ENCODE results near the gene SIGLEC7. TPM values are rescaled to one million over a fixed set of nuclear protein-coding genes. Genes with fewer than 3 reads are reported as not detected.

The SIGLEC7 gene
- total RNA-seq, 1 experiment from 2014 or later = not detected

GRCh38 chr19:51103926-51104341 is 38.2 kb upstream of the SIGLEC7 start:
- no peak for DNase-seq
- peaks cover 19% of the 10 kb centered on the region for H3K4me1 Mint-ChIP-seq (ENCODE audit: low read depth, unreplicated experiment)
- no peak overlapping the region for H3K27ac Mint-ChIP-seq (ENCODE audit: unreplicated experiment)
- no peaks in the 10 kb centered on the region for H3K9me3 Mint-ChIP-seq (ENCODE audit: low read depth, unreplicated experiment)
- intact Hi-C loops (cut with micrococcal nuclease; ENCODE audit: unreplicated experiment) = no loop called here
- H3K36me3 Mint-ChIP-seq (ENCODE audit: insufficient read depth, unreplicated experiment) = peaks cover 47% of the 10 kb centered on the region
- no peaks in the 10 kb centered on the region for H3K27me3 Mint-ChIP-seq (ENCODE audit: unreplicated experiment)
- BruUV-seq (replicated peaks) = no TSS peak
- CTCF ChIA-PET = no interaction called here
- TF ChIP-seq, protein P1, sequence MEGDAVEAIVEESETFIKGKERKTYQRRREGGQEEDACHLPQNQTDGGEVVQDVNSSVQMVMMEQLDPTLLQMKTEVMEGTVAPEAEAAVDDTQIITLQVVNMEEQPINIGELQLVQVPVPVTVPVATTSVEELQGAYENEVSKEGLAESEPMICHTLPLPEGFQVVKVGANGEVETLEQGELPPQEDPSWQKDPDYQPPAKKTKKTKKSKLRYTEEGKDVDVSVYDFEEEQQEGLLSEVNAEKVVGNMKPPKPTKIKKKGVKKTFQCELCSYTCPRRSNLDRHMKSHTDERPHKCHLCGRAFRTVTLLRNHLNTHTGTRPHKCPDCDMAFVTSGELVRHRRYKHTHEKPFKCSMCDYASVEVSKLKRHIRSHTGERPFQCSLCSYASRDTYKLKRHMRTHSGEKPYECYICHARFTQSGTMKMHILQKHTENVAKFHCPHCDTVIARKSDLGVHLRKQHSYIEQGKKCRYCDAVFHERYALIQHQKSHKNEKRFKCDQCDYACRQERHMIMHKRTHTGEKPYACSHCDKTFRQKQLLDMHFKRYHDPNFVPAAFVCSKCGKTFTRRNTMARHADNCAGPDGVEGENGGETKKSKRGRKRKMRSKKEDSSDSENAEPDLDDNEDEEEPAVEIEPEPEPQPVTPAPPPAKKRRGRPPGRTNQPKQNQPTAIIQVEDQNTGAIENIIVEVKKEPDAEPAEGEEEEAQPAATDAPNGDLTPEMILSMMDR (IDR thresholded peaks at IDR 0.05; ENCODE audit: unreplicated experiment) = no peak
- H3K4me3 Mint-ChIP-seq (ENCODE audit: low read depth, unreplicated experiment) = no peak overlapping the region

DNA sequence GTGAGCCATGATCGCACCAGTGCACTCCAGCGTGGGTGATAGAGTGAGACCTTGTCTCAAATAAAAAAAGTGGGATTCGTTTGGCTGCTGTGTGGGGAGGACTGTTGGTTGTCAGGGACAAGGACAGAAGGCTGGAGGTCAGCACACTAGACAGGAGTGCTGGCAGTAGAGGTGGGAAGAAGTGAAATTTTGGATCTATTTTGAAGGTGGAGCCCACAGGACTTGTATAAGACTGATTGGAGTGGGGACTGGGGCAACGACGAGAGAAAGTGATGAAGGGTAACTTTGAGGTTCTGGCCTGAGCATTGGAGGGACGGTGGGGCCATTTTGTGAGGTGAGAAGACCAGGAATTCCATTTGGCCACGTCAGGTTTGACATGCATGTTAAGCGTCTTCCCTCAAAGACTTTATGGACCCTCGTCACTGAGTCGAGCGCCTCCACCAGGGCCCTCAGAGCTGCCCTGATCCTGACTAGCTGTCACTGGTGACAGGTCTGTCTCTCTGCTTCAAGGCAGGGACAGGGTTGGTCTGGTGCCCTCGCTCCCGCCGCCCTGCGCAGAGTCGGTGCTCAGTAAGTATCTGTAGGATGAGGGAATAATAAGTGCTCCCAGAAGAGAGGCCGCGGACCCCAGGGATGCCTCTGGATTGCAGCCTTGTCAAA is 34.6 kb upstream of the SIGLEC7 start:
- Mint-ChIP-seq H3K9me3 (ENCODE audit: low read depth, unreplicated experiment) (no peaks in the 10 kb centered on the region), H3K27me3 (ENCODE audit: unreplicated experiment) (no peaks in the 10 kb centered on the region), H3K4me3 (ENCODE audit: low read depth, unreplicated experiment) (peak overlapping the region; percentile 88), H3K27ac (ENCODE audit: unreplicated experiment) (peak overlapping the region; percentile 87), H3K36me3 (ENCODE audit: insufficient read depth, unreplicated experiment) (peaks cover 35% of the 10 kb centered on the region), H3K4me1 (ENCODE audit: low read depth, unreplicated experiment) (peaks cover 16% of the 10 kb centered on the region)
- no peak for DNase-seq
- TSS peak; percentile 67 for BruUV-seq (replicated peaks)
- TF ChIP-seq, protein P1 (IDR thresholded peaks at IDR 0.05; ENCODE audit: unreplicated experiment) = no peak
- intact Hi-C loops (cut with micrococcal nuclease; ENCODE audit: unreplicated experiment) = no loop called here
- CTCF ChIA-PET = no interaction called here

DNA sequence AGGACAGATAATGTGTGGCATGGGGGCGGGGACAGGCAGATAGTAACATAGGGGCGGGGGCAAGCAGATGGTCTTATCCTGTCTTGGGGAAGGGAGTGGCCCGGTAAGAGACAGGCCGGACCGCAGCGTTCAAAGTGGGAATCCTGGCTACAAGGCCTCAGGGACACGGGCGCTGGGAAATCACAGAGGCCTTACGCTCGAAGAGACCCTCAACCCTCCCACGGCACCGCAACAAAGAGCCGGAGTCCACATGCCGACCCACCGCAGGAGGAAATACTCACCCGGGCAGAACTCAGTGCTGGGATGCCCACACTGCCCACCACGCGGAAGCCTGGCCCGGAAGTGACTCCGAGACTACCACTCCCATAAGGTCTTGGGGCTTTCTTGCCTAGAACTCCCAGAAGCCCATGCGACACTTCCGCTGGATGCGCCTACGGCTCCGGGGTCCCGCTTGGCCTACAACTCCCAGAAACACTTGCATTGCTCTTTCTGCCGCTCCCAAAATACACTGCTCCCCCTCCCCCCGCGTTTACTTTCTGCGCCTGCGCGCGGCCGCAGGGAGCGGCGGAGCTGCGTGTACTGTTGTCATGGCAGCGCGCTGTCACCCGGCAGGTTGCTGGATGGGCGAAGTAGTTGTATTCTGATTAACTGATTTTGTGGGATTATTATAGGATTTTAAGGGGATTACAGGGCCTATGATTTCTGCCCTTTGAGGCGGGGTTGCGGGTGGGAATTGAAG is 33.9 kb upstream of the SIGLEC7 start, which contains the start of gene CTU1:
Gene CTU1 (minus strand): TSS at position 344 of the 739 bp plus-strand sequence. CDS start 3,840 bp downstream, outside the sequence.
- CTCF ChIA-PET = no interaction called here
- peak within 1 kb of the TSS; percentile 88 for H3K4me3 Mint-ChIP-seq (ENCODE audit: low read depth, unreplicated experiment)
- no TSS peak for BruUV-seq (replicated peaks)
- H3K27ac Mint-ChIP-seq (ENCODE audit: unreplicated experiment) = peak within 1 kb of the TSS; percentile 87
- H3K4me1 Mint-ChIP-seq (ENCODE audit: low read depth, unreplicated experiment) = peaks cover 10% of the 10 kb centered on the region
- TF ChIP-seq, protein P1 (IDR thresholded peaks at IDR 0.05; ENCODE audit: unreplicated experiment) = no peak
- H3K9me3 Mint-ChIP-seq (ENCODE audit: low read depth, unreplicated experiment) = no peaks in the 10 kb centered on the region
- intact Hi-C loops (cut with micrococcal nuclease; ENCODE audit: unreplicated experiment) = no loop called here
- DNase-seq = peak; percentile 99
- H3K27me3 Mint-ChIP-seq (ENCODE audit: unreplicated experiment) = no peaks in the 10 kb centered on the region
- H3K36me3 Mint-ChIP-seq (ENCODE audit: insufficient read depth, unreplicated experiment) = peaks cover 28% of the 10 kb centered on the region

DNA sequence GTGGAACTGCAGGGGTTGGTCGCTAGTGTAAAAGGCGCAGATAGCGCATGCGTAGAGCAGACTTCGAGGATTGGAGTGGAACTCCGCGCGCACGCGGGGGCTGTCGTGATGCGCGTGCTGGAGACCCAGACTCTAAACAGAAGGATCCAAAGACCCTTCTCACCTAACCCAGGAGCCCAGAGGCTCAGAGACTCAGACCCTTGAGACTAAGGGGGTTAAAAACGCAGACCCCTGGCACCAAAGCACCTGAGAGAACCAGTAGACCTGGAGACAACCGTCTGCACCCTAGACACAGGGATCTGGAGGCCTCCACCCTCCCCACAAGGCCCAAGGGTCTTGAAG is 33.3 kb upstream of the SIGLEC7 start:
- CTCF ChIA-PET = no interaction called here
- peaks cover 22% of the 10 kb centered on the region for H3K36me3 Mint-ChIP-seq (ENCODE audit: insufficient read depth, unreplicated experiment)
- H3K4me3 Mint-ChIP-seq (ENCODE audit: low read depth, unreplicated experiment) = peak overlapping the region; percentile 88
- no peak for DNase-seq
- intact Hi-C loops (cut with micrococcal nuclease; ENCODE audit: unreplicated experiment) = no loop called here
- H3K27ac Mint-ChIP-seq (ENCODE audit: unreplicated experiment) = peak overlapping the region; percentile 87
- TF ChIP-seq, protein P1 (IDR thresholded peaks at IDR 0.05; ENCODE audit: unreplicated experiment) = no peak
- BruUV-seq (replicated peaks) = no TSS peak
- H3K4me1 Mint-ChIP-seq (ENCODE audit: low read depth, unreplicated experiment) = peaks cover 10% of the 10 kb centered on the region
- no peaks in the 10 kb centered on the region for H3K9me3 Mint-ChIP-seq (ENCODE audit: low read depth, unreplicated experiment)
- H3K27me3 Mint-ChIP-seq (ENCODE audit: unreplicated experiment) = no peaks in the 10 kb centered on the region

Measured in Calu3 (cell line).